IPS DF 6.9 (cell line): Measurements from ENCODE around the gene KRT79.
"Not testable (repeated sequence)": the region's sequence is repeated elsewhere in the genome, so short reads cannot be mapped to it uniquely, and the experiment has no call there.

Source experiments
- DNase-seq: peaks from one replicate; pipeline ENCODE4 v3.0.0-alpha.2; 2013; ENCODE audit warnings: low read depth, low spot score
- H3K27ac ChIP-seq: one replicate; pipeline ENCODE4 v1.5.1; 2013; ENCODE audit warnings: low read length, control low read depth
- H3K27me3 ChIP-seq: 2 replicates; pipeline ENCODE4 v1.6.1; 2013; ENCODE audit warnings: mild to moderate bottlenecking, low read length; ENCODE audit not compliant: control insufficient read depth, insufficient read depth
- H3K36me3 ChIP-seq: 2 replicates; pipeline ENCODE4 v1.6.1; 2013; ENCODE audit warnings: low read length; ENCODE audit not compliant: control insufficient read depth, insufficient read depth
- H3K4me1 ChIP-seq: 2 replicates; pipeline ENCODE4 v1.6.1; 2013; ENCODE audit warnings: low read length; ENCODE audit not compliant: control insufficient read depth, insufficient read depth
- H3K4me3 ChIP-seq: 2 replicates; pipeline ENCODE4 v1.5.1; 2013; ENCODE audit warnings: mild to moderate bottlenecking, low read length
- H3K9me3 ChIP-seq: 2 replicates; pipeline ENCODE4 v1.6.1; 2013; ENCODE audit warnings: low read length, inconsistent platforms; ENCODE audit not compliant: control insufficient read depth, insufficient read depth
- WGBS: extraction: QIAGEN DNeasy Blood & Tissue Kit; methylation state at CpG from one replicate; pipeline ENCODE4 v1.1.7; 2013; ENCODE audit warnings: mixed read lengths, missing lambda C conversion rate; ENCODE audit not compliant: insufficient read length, insufficient coverage; 5-methylcytosine and 5-hydroxymethylcytosine counted together

KRT79 gene

GRCh38 chr12:52833922-52834726, at the start of gene KRT79:
KRT79 (minus strand) TSS chr12:52834311; CDS start chr12:52834260, 51 bp downstream.
- Histone ChIP-seq H3K4me3 (no peak within 1 kb of the TSS), H3K4me1 (no peaks in the 10 kb centered on the region), H3K9me3 (no peaks in the 10 kb centered on the region), H3K27me3 (no peaks in the 10 kb centered on the region), H3K27ac (no peak within 1 kb of the TSS), H3K36me3 (no peaks in the 10 kb centered on the region)
- no peak for DNase-seq
- WGBS: no CpG with 5 or more reads among the region's 22 CpGs

DNA sequence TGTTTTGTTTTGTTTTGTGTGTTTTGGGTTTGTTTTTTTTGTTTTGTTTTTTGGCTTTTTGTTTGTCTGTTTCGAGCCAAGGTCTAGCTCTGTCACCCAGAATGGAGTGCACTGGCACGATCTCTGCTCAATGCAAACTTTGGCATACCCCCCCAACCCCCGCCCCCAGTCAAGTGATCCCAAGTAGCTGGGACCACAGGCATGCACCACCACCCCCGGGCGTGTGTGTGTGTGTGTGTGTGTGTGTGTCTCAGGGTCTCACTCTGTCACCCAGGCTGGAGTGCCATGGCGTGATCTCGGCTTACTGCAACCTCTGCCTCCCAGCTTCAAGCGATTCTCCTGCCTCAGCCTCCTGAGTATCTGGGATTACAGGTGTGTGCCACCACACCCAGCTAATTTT, 46.4 kb upstream of the KRT79 start:
- no CpG with 5 or more reads among the region's 8 CpGs for WGBS
- not testable (repeated sequence) for H3K4me3 ChIP-seq, H3K27ac ChIP-seq

DNA sequence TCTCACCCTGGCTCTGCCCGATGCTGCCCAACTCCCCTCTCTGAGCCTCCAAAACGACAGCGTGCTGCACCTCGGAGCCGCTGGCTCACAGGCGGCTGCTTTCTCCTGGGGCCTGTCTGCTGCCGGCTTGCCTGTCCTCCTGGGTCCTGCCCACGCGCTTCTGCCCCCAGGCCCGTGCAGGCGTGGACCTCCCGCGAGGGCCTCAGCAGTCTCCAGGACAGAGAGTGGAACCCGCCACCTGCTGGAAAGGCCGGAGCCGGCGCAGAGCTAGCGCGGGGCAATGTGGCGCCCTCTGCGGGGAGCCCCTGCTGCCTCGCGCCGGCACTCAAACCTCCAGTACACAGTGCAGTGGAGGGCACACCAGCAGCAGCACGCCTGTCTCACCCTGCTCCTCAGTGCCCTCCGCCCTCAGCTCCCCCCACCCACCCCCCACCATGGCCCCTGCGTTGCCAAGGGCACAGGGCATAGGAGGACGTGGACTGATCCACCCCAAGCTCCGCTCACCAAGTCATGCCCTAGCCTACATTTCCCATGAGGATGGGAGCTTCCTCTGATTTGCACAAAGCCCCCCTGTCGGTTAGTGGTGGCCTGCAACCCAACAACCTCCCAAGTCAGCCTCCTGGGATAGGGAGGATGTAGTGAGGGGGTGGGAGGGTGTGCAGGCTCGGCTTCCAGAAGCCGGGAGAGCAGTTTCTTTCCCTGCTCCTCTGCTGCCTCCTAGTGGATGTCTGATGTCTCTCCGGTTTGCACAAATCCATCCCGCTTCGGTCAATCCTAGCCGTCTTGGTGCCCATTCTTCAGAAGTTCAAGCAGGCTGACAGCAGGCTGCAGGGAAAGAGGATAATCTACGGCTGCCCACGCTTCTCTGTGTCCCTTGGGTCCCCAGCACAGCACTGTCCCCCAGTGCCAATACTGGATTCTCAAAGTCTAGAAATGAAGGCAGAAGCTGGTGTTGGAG, 45.6 kb upstream of the KRT79 start:
- peak; percentile 94 for DNase-seq
- no CpG with 5 or more reads among the region's 38 CpGs for WGBS
- no peaks in the 10 kb centered on the region for H3K9me3 ChIP-seq
- H3K4me1 ChIP-seq: no peaks in the 10 kb centered on the region; the same call in 1 of the 2 replicates
- H3K27ac ChIP-seq: no peak overlapping the region
- H3K27me3 ChIP-seq: no peaks in the 10 kb centered on the region; the same call in 1 of the 2 replicates
- peak overlapping the region; percentile 18; the same call in 1 of the 2 replicates for H3K4me3 ChIP-seq
- no peaks in the 10 kb centered on the region for H3K36me3 ChIP-seq

More for the DNA sequence above, 46.4 kb upstream of the KRT79 start:
- H3K27me3 ChIP-seq, H3K4me1 ChIP-seq, H3K9me3 ChIP-seq, DNase-seq, H3K36me3 ChIP-seq: not testable (repeated sequence)

GRCh38 chr12:52878507-52879393, 44.6 kb upstream of the KRT79 start:
- H3K9me3 ChIP-seq: no peaks in the 10 kb centered on the region
- no CpG with 5 or more reads among the region's 17 CpGs for WGBS
- H3K27me3 ChIP-seq: no peaks in the 10 kb centered on the region
- no peak for DNase-seq
- no peak overlapping the region for H3K27ac ChIP-seq
- H3K4me1 ChIP-seq: no peaks in the 10 kb centered on the region; the same call in 1 of the 2 replicates
- no peaks in the 10 kb centered on the region for H3K36me3 ChIP-seq
- H3K4me3 ChIP-seq: no peak overlapping the region; the same call in 1 of the 2 replicates

GRCh38 chr12:52877242-52877641, 43.1 kb upstream of the KRT79 start:
- Histone ChIP-seq H3K27me3 (no peaks in the 10 kb centered on the region; the same call in 1 of the 2 replicates), H3K4me1 (no peaks in the 10 kb centered on the region; the same call in 1 of the 2 replicates), H3K36me3 (no peaks in the 10 kb centered on the region), H3K9me3 (no peaks in the 10 kb centered on the region), H3K4me3 (no peak overlapping the region), H3K27ac (no peak overlapping the region)
- WGBS: no CpG with 5 or more reads among the region's 3 CpGs
- no peak for DNase-seq

DNA sequence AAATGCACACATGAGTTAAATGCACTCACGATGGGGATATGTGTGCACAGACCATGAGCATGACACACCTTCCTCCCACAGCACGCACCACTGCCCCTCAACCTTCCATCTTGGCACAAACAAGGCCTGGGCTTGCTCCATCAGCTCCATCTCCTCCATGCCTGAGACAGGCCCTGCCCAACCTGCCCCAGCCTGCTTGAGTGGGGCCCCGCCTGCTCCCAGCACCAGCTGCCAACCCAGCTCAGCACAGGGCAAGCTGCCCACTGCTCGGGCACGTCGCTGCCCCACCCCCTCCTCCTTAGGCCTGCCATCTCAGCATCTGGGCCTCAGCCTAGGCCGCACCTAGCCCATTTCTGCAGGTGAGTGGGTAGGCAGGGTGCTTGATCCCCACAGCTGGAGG, 42.3 kb upstream of the KRT79 start:
- DNase-seq: no peak
- Histone ChIP-seq H3K36me3 (no peaks in the 10 kb centered on the region), H3K4me1 (no peaks in the 10 kb centered on the region; the same call in 1 of the 2 replicates), H3K27ac (no peak overlapping the region), H3K27me3 (no peaks in the 10 kb centered on the region; the same call in 1 of the 2 replicates), H3K4me3 (no peak overlapping the region), H3K9me3 (no peaks in the 10 kb centered on the region)
- WGBS: no CpG with 5 or more reads among the region's 7 CpGs

DNA sequence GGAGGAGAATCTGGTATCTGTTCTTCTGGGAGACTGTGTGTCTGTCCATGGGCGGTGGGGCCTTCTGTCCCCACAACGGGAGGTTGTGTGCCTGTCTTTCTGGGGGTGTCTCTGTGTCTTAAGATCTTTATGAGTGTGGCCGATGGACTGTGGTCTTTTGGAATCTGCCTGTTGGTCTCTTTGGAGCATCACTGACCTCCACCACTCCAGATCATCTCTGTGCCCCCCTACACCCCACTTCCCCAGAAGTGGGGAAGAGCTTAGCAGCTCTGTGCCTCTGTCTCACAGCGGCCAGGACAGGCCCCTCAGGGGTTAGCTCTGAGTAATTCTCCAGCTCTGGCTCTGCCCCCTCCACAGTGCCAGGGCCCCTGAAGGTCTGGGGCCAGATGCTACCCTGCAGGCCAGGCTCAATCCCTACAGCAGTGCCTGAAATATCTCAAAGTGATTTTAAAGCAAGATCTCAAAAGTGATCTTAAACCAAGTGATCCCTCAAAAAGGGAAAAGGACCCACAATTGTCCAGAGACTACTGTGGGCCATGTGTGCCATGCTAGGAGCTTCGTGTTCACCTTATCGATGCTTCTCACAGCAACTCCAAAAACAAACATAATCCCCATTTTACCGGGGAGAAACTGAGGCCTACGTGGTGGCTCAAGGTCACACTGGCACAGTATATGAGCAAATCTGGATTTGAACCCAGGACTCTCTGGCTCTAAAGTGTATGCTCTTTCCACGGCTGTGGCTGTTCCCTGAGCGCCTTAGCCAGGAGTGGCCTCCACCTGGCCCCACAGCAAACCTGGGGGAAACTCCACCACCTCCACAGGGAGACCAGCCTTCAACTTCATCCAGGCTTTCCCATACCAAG, 40.7 kb upstream of the KRT79 start:
- Histone ChIP-seq H3K4me1 (no peaks in the 10 kb centered on the region; the same call in 1 of the 2 replicates), H3K9me3 (no peaks in the 10 kb centered on the region), H3K36me3 (no peaks in the 10 kb centered on the region), H3K27ac (no peak overlapping the region), H3K4me3 (peak overlapping the region; percentile 36; the same call in 1 of the 2 replicates), H3K27me3 (no peaks in the 10 kb centered on the region; the same call in 1 of the 2 replicates)
- no peak for DNase-seq
- WGBS: no CpG with 5 or more reads among the region's 10 CpGs

GRCh38 chr12:52873832-52874572, 39.9 kb upstream of the KRT79 start:
- DNase-seq: no peak
- H3K4me1 ChIP-seq: no peaks in the 10 kb centered on the region; the same call in 1 of the 2 replicates
- H3K4me3 ChIP-seq: peak overlapping the region; percentile 36; the same call in 1 of the 2 replicates
- no peaks in the 10 kb centered on the region for H3K9me3 ChIP-seq
- H3K36me3 ChIP-seq: no peaks in the 10 kb centered on the region
- no peaks in the 10 kb centered on the region; the same call in 1 of the 2 replicates for H3K27me3 ChIP-seq
- no peak overlapping the region for H3K27ac ChIP-seq
- WGBS: no CpG with 5 or more reads among the region's 55 CpGs

GRCh38 chr12:52873513-52873831, 39.4 kb upstream of the KRT79 start:
- no peaks in the 10 kb centered on the region for H3K36me3 ChIP-seq
- no peak overlapping the region for H3K4me3 ChIP-seq
- WGBS: no CpG with 5 or more reads among the region's 4 CpGs
- H3K27me3 ChIP-seq: no peaks in the 10 kb centered on the region; the same call in 1 of the 2 replicates
- no peaks in the 10 kb centered on the region for H3K4me1 ChIP-seq
- DNase-seq: no peak
- no peaks in the 10 kb centered on the region for H3K9me3 ChIP-seq
- no peak overlapping the region for H3K27ac ChIP-seq
